Thyroid gland (tissue), 4 donors: ENCODE data around the gene PRPF39. TPM values are rescaled to one million over a fixed set of nuclear protein-coding genes. Genes with fewer than 3 reads are reported as not detected.
A peak's percentile ranks its signal among the peaks of the same experiment; 100 is the strongest.

Experiments
- DNase-seq, 2 donors: peaks; one replicate each; pipeline ENCODE4 v3.0.0-alpha.2; 2019
- H3K27ac ChIP-seq, 3 donors: fragments of 200-600 bp; sonication (generic); 1 replicate in 2 of 3; 2 replicates in 1 of 3; pipeline ENCODE4 v1.5.1; 2016 to 2019; ENCODE audit warnings: mild to moderate bottlenecking in 1 of 3, moderate library complexity in 1 of 3
- H3K27me3 ChIP-seq: fragments of 200-600 bp; sonication (generic); one replicate; pipeline ENCODE4 v1.5.1; 2019
- H3K36me3 ChIP-seq, 2 donors: fragments of 200-600 bp; sonication (generic); one replicate each; pipeline ENCODE4 v1.5.1; 2016 to 2019
- H3K4me1 ChIP-seq, 2 donors: fragments of 200-600 bp; sonication (generic); one replicate each; pipeline ENCODE4 v1.5.1; 2017 to 2019
- H3K4me3 ChIP-seq, 3 donors: fragments of 200-600 bp; sonication (generic); replicated peaks in 1 of 3; 1 replicate in 2 of 3; 2 replicates in 1 of 3; pipeline ENCODE4 v1.5.1; 2016; ENCODE audit warnings: mild to moderate bottlenecking in 1 of 3
- H3K9me3 ChIP-seq: fragments of 200-600 bp; sonication (generic); one replicate; pipeline ENCODE4 v1.5.1; 2017
- CTCF ChIP-seq, 6 experiments: fragments of 200-600 bp in 3 of 6; fragments of 450-650 bp in 3 of 6; sonication (generic) in 3 of 6; IDR thresholded peaks; one replicate each; pipeline ENCODE4 v1.5.1; 2016 to 2019; ENCODE audit warnings: antibody characterized with exemption in 6 of 6, mild to moderate bottlenecking in 2 of 6, inconsistent platforms in 1 of 6, moderate library complexity in 1 of 6
- POLR2A ChIP-seq, 2 donors: fragments of 450-650 bp; IDR thresholded peaks; one replicate each; pipeline ENCODE4 v1.6.1; 2017; ENCODE audit warnings: antibody characterized with exemption in 2 of 2, mild to moderate bottlenecking in 2 of 2, moderate library complexity in 1 of 2
- WGBS, 2 donors: methylation state at CpG; one replicate each; pipeline ENCODE4 v1.1.5; 2017; 5-methylcytosine and 5-hydroxymethylcytosine counted together
- intact Hi-C: fragments of 100-400 bp; cut with DNase I; formaldehyde crosslinking; loops from one replicate; pipeline ENCODE4 v1.15.1; 2023
- total RNA-seq, 4 donors: library from RNA; depleted of rRNA; stranded (reverse); fragments of >200 nt; gene quantifications; one replicate each; pipeline ENCODE4 v1.2.3, GENCODE V29; 2016

PRPF39 gene
- total RNA-seq, 4 donors from 2014 or later, result 33.2 to 47.0 (median 37.6) TPM

DNA sequence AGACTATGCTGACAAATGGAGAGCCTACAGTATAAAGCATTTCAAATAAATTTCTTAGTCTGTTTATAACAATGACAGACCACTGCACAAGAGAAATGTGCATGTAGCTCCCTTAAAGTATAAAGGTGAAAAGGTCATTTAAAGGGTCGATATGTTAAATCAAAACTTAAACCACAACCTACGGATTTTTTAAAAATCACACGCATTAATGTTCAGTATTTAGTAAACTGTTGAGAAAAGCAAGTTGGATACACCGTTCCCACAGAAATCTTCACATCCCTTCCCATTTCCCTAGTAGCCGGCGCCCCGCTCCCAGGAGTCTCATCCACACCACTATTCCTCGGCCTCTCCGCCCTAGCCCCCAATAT lies 49.8 kb downstream of the PRPF39 start:
- Histone ChIP-seq H3K27me3 (no peaks in the 10 kb centered on the region), H3K9me3 (no peaks in the 10 kb centered on the region), H3K4me1 (peaks cover 9 to 14% of the 10 kb centered on the region in 2 donors), H3K4me3 (peak overlapping the region; percentile 6 to 78 (median 61)), H3K27ac (peak overlapping the region; percentile 65 to 75 (median 67)), H3K36me3 (no peaks in the 10 kb centered on the region)
- intact Hi-C loops, result loop anchor here (5.0 to 10.0 kb wide), 3 partner anchors 49 to 171 kb away; partner anchors contain the start of genes KLHL28, MIS18BP1, PRPF39 and TOGARAM1
- WGBS, 2 donors, result 1 to 3% methylated on average over 9 of the region's 9 CpGs
- DNase-seq, result no peak
- TF ChIP-seq CTCF (IDR thresholded peaks at IDR 0.05) (no peak), POLR2A (IDR thresholded peaks at IDR 0.05) (no peak)

GRCh38 chr14:45134051-45134958 lies 50.4 kb downstream of the PRPF39 start, which contains the start of gene FKBP3:
Gene FKBP3 (minus strand): TSS chr14:45134481. CDS start chr14:45134456, 25 bp downstream.
- TF ChIP-seq POLR2A (IDR thresholded peaks at IDR 0.05) (peak; percentile 24 to 84), CTCF (IDR thresholded peaks at IDR 0.05) (no peak)
- H3K36me3 ChIP-seq, result no peaks in the 10 kb centered on the region
- WGBS, 2 donors, result 0 to 1% methylated on average over 37 to 43 of the region's 53 CpGs
- H3K4me3 ChIP-seq, result peak within 1 kb of the TSS; percentile 6 to 78 (median 61)
- peaks cover 9 to 14% of the 10 kb centered on the region in 2 donors for H3K4me1 ChIP-seq
- peak; percentile 98 for DNase-seq
- intact Hi-C loops, result loop anchor here (5.0 to 10.0 kb wide), 3 partner anchors 50 to 172 kb away; partner anchors contain the start of genes KLHL28, MIS18BP1, PRPF39 and TOGARAM1
- H3K9me3 ChIP-seq, result no peaks in the 10 kb centered on the region
- H3K27me3 ChIP-seq, result no peaks in the 10 kb centered on the region
- peak within 1 kb of the TSS; percentile 65 to 75 (median 68) for H3K27ac ChIP-seq

DNA sequence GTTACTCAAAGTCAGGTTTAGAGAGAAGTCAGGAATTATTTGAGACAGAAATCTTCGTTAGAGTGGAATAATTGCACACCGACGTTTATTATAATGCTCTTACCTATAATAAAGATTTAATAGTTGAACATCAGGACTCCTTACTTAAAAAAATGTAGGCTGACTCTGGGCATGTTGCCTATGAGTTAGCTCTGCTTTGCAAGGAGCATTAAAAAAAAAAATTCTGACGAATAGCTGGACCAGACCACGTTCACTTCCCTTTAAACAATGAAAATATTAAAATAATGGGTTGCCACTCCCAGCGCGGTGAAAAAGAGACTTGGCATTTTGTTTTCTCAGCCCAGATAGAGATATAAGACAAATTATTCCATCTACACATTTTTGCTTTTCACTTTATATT lies 51.2 kb downstream of the PRPF39 start:
- WGBS, 2 donors, result 1% methylated on average over 7 of the region's 7 CpGs
- Histone ChIP-seq H3K36me3 (no peaks in the 10 kb centered on the region), H3K9me3 (no peaks in the 10 kb centered on the region), H3K27ac (peak overlapping the region; percentile 59 to 75 (median 68)), H3K4me1 (peaks cover 9 to 14% of the 10 kb centered on the region in 2 donors), H3K27me3 (no peaks in the 10 kb centered on the region), H3K4me3 (peak overlapping the region in 2 of 3 donors; percentile 33 to 61)
- no peak for TF ChIP-seq POLR2A (IDR thresholded peaks at IDR 0.05)
- intact Hi-C loops, result loop anchor here (5.0 to 10.0 kb wide), 3 partner anchors 50 to 223 kb away; partner anchors contain the start of genes MIS18BP1 and PRPF39
- DNase-seq, result no peak

DNA sequence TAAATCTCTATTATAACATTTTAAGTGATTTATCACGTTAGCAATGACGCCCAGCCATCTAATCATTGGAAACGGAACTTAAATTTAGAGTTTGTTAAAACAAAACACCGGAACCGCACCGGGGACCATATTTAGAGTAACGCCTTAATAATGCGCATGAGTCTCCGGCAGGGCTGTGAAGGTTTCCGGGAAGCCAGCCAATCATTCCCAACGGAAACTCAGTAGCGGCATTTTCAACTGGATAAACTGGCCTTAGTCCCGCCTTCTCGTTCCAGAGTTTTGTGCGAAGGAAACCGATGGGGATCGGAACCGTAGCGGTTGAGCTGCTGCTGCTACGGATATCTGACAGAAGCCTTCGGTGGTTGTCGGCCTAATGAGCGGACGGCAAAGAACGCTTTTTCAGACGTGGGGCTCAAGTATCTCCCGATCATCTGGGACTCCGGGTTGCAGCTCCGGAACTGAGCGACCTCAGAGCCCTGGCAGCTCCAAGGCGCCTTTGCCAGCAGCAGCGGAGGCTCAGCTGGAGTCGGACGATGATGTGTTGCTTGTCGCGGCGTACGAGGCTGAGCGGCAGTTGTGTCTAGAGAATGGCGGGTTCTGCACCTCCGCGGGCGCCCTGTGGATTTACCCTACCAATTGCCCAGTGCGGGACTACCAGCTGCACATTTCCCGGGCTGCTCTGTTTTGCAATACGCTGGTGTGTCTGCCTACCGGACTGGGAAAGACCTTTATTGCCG lies 51.9 kb downstream of the PRPF39 start, which contains the start of gene FANCM:
TSS of gene FANCM (plus strand) at position 272 of the 737 bp plus-strand sequence. CDS start at position 374, 102 bp downstream.
- TF ChIP-seq CTCF (IDR thresholded peaks at IDR 0.05), result peak in 1 of 6 experiments; percentile 14
- TF ChIP-seq POLR2A (IDR thresholded peaks at IDR 0.05), result peak in 1 of 2 donors; percentile 32
- intact Hi-C loops, result loop anchor here (5.0 to 10.0 kb wide), 3 partner anchors 51 to 224 kb away; partner anchors contain the start of genes MIS18BP1 and PRPF39
- Histone ChIP-seq H3K9me3 (no peaks in the 10 kb centered on the region), H3K27me3 (no peaks in the 10 kb centered on the region), H3K36me3 (no peaks in the 10 kb centered on the region), H3K27ac (peak within 1 kb of the TSS; percentile 59 to 75 (median 68)), H3K4me3 (peak within 1 kb of the TSS in 2 of 3 donors; percentile 61 to 86), H3K4me1 (peaks cover 9 to 14% of the 10 kb centered on the region in 2 donors)
- WGBS, 2 donors, result 1% methylated on average over 34 to 38 of the region's 48 CpGs
- peak; percentile 94 for DNase-seq

DNA sequence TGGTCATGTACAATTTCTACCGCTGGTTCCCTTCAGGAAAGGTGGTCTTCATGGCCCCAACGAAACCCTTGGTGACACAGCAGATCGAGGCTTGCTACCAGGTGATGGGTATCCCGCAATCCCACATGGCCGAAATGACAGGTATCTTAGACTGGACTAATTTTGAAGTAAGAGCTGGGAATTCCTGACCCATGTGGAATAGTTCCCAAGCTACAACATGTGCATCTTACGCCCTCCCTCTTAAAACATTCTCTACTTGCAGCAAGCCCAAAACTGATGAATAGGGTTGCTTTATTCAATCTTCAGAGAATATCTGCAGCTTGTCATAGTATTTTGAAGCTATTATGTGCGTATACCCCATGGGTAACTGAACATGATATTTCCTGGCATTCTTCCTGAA lies 52.5 kb downstream of the PRPF39 start:
- no peaks in the 10 kb centered on the region for H3K36me3 ChIP-seq
- peak overlapping the region in 2 of 3 donors; percentile 61 to 86 for H3K4me3 ChIP-seq
- H3K4me1 ChIP-seq, result peaks cover 9 to 14% of the 10 kb centered on the region in 2 donors
- no peaks in the 10 kb centered on the region for H3K9me3 ChIP-seq
- WGBS, 2 donors, result 1% methylated on average over 6 to 7 of the region's 7 CpGs
- H3K27me3 ChIP-seq, result no peaks in the 10 kb centered on the region
- intact Hi-C loops, result loop anchor here (5.0 to 10.0 kb wide), 3 partner anchors 52 to 224 kb away; partner anchors contain the start of genes MIS18BP1 and PRPF39
- H3K27ac ChIP-seq, result no peak overlapping the region
- TF ChIP-seq CTCF (IDR thresholded peaks at IDR 0.05) (no peak), POLR2A (IDR thresholded peaks at IDR 0.05) (no peak)
- no peak for DNase-seq
